ENCODE results near the gene F8A1.
"Not testable (repeated sequence)": the region's sequence is repeated elsewhere in the genome, so short reads cannot be mapped to it uniquely, and the experiment has no call there.

DNA sequence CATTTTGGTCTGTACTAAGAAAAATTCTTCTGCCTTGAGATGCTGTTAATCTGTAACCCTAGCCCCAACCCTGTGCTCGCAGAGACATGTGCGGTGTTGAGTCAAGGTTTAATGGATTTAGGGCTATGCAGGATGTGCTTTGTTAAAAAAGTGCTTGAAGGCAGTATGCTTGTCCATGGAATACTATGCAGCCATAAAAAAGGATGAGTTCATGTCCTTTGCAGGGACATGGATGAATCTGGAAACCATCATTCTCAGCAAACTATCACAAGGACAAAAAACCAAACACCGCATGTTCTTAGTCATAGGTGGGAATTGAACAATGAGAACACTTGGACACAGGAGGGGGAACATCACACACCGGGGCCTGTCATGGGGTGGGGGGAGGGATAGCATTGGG lies 23.9 kb downstream of the F8A1 start:
- TF ChIP-seq, protein P1, sequence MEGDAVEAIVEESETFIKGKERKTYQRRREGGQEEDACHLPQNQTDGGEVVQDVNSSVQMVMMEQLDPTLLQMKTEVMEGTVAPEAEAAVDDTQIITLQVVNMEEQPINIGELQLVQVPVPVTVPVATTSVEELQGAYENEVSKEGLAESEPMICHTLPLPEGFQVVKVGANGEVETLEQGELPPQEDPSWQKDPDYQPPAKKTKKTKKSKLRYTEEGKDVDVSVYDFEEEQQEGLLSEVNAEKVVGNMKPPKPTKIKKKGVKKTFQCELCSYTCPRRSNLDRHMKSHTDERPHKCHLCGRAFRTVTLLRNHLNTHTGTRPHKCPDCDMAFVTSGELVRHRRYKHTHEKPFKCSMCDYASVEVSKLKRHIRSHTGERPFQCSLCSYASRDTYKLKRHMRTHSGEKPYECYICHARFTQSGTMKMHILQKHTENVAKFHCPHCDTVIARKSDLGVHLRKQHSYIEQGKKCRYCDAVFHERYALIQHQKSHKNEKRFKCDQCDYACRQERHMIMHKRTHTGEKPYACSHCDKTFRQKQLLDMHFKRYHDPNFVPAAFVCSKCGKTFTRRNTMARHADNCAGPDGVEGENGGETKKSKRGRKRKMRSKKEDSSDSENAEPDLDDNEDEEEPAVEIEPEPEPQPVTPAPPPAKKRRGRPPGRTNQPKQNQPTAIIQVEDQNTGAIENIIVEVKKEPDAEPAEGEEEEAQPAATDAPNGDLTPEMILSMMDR (IDR thresholded peaks at IDR 0.05; ENCODE audit: control extremely low read depth in 1 of 3, insufficient read depth in 1 of 3, low read depth in 1 of 3, low read length in 3 of 3), result not testable (repeated sequence)
- TF ChIP-seq RNF2 (IDR thresholded peaks at IDR 0.05; ENCODE audit: borderline replicate concordance, low read depth, low read length, missing control alignments, poor library complexity, severe bottlenecking); POLR2A (IDR thresholded peaks at IDR 0.05; ENCODE audit: control extremely low read depth in 1 of 2, low read depth in 2 of 2, low read length in 2 of 2); TAF1 (IDR thresholded peaks at IDR 0.05; ENCODE audit: low read depth, low read length); POLR2AphosphoS5 (IDR thresholded peaks at IDR 0.05; ENCODE audit: low read depth, low read length); RBBP5 (IDR thresholded peaks at IDR 0.05; ENCODE audit: borderline replicate concordance, low read depth, low read length); RXRA (IDR thresholded peaks at IDR 0.05; ENCODE audit: insufficient read depth, low read depth, low read length); CHD2 (IDR thresholded peaks at IDR 0.05; ENCODE audit: low read length); JUND (IDR thresholded peaks at IDR 0.05; ENCODE audit: low read length); NRF1 (IDR thresholded peaks at IDR 0.05; ENCODE audit: low read depth, low read length); SIN3A (conservative IDR thresholded peaks at IDR 0.05 in 1 of 2, IDR thresholded peaks at IDR 0.05 in 1 of 2; ENCODE audit: low read depth in 1 of 2, low read length in 2 of 2); TEAD4 (IDR thresholded peaks at IDR 0.05; ENCODE audit: low read depth, low read length): not testable (repeated sequence)

Measured in H1 (cell line).